Lower leg skin (tissue), 4 donors: ENCODE measurements around the gene NBPF11. TPM values are rescaled to one million over a fixed set of nuclear protein-coding genes. Genes with fewer than 3 reads are reported as not detected.
"Not testable (repeated sequence)": the region's sequence is repeated elsewhere in the genome, so short reads cannot be mapped to it uniquely, and the experiment has no call there.

Source experiments
- DNase-seq, 2 donors: peaks; one replicate each; pipeline ENCODE4 v3.0.0-alpha.2; 2019; ENCODE audit warnings: low spot score in 2 of 2
- H3K4me3 ChIP-seq: fragments of 200-600 bp; sonication (generic); 2 replicates; pipeline ENCODE4 v1.5.1; 2017; ENCODE audit warnings: mild to moderate bottlenecking, low read depth; ENCODE audit not compliant: poor library complexity, severe bottlenecking
- WGBS, 2 donors: methylation state at CpG; one replicate each; pipeline ENCODE4 v1.1.5; 2018; 5-methylcytosine and 5-hydroxymethylcytosine counted together
- intact Hi-C: fragments of 100-400 bp; cut with DNase I; formaldehyde crosslinking; loops from one replicate; pipeline ENCODE4 v1.15.0; 2023; ENCODE audit warnings: low total_unique reads
- total RNA-seq, 4 donors: library from RNA; depleted of rRNA; stranded (reverse); fragments of >200 nt; gene quantifications; one replicate each; pipeline ENCODE4 v1.1.0, GENCODE V29; 2016

The NBPF11 gene
- total RNA-seq, 4 donors from 2014 or later: 5.8 to 16.6 (median 10.6) TPM

DNA sequence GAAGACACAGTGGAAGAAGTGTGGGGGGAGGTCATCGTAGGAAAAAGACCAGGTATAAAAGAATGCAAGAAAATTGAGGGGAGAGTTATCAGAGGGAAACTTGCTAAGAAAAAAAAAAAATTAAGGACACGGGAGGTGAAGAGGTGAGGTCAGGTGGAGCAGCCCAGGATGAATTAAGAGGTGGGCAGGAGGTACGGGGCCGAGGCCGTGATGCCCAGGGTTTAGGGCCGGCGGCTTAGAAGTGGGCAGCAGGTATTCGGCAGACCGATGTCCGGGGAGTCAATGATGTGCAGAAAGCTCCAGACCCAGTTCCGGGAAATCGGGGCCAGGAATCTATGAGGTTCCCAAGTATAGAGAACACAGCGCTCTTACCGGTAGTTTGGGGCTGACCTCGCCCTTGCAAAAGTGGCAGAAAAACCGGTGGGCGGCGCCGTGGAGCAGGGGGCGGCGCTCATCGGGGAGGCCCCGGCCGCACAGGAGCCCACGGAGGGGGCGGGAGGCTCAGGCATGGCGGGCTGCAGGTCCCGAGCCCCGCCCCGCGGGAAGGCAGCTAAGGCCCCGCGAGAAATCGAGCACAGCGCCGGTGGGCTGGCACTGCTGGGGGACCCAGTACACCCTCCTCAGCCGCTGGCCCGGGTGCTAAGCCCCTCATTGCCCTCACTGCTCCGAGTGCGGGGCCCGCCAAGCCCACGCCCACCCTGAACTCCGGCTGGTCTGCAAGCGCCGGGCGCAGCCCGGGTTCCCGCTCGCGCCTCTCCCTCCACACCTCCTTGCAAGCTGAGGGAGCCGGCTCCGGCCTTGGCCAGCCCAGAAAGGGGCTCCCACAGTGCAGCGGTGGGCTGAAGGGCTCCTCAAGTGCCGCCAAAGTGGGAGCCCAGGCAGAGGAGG is 73.2 kb downstream of the NBPF11 start:
- intact Hi-C loops, H3K4me3 ChIP-seq, DNase-seq: not testable (repeated sequence)
- WGBS, 2 donors: 40% methylated on average over 1 of the region's 54 CpGs; no CpG with 5 or more reads in 1 of the 2 donors

DNA sequence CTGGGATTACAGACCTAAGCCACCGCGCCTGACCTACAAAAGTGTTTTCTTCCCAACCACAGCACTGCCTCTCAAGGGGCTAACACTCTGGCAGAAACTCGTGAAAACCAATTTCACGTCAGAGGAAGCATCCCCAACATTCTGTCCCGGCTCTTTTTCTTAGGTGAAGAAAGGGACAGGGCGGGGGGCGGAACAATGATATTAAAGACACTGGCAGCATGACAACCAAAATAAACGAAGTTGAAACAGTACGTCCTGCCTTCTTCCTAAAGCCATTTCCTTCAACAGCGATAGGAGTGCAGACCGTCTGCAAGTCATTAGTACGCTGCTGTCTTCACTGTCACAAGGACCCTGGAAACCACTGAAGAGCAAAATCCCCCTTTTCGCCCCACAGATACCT is 74.0 kb downstream of the NBPF11 start:
- no CpG with 5 or more reads among the region's 13 CpGs for WGBS, 2 donors
- H3K4me3 ChIP-seq, DNase-seq, intact Hi-C loops: not testable (repeated sequence)

DNA sequence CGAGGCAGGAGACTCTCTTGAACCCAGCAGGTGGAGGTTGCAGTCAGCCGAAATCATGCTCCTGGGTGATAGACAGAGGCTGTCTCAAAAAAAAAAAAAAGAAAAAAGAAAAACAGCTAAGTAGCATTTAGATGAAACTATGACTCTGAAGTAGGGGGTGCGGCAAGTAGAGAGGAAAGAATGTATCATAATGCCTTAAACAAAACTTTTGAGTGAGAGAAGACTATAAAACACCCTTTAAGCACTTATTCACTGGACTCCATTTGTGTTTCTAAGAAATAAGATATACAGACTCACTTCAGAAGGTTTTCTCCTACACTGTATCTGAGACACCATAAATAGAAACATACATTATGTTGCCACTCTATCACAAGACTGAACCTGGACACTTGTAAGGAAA is 74.6 kb downstream of the NBPF11 start:
- H3K4me3 ChIP-seq, DNase-seq, intact Hi-C loops: not testable (repeated sequence)
- WGBS, 2 donors: no CpG with 5 or more reads among the region's 3 CpGs

DNA sequence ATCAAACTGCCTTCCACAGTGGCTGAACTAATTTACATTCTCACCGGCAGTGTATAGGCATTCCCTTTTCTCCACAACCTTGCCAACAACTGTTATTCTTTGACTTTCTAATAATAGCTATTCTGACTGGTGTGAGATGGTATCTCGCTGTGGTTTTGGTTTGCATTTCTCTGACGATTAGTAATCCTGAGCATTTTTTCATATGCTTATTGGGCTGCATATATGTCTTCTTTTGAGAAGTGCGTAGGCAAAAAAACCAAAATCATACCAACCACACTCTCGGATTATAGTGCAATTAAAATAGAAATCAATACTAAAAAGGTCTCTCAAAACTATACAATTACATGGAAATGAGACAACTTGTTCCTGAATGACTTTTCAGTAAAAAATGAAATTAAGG is 78.7 kb downstream of the NBPF11 start:
- DNase-seq: not testable (repeated sequence)
- no CpG with 5 or more reads among the region's 5 CpGs for WGBS, 2 donors

DNA sequence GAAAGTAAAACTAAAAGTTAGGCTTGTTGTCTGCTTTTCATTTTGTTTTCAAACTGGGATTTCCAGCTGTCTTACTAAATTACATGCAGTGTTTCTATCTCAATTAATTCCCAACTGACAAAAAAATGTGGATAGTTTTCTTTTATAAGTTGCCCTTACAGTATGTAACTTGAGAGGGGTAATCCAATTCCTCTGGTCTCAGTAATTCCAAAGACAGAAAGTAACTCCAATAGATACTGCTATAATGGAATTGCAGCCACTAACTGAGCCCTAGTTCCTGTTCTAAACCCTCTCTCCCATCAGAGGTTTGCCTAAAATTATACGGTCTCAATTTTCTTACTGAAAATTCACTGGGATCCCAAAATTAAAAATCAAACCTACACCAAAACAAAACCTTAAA is 83.5 kb downstream of the NBPF11 start:
- DNase-seq, intact Hi-C loops, H3K4me3 ChIP-seq: not testable (repeated sequence)
- WGBS, 2 donors: 80% methylated on average over 1 of the region's 1 CpG; no CpG with 5 or more reads in 1 of the 2 donors

More for the DNA sequence above, 78.7 kb downstream of the NBPF11 start:
- H3K4me3 ChIP-seq, intact Hi-C loops: not testable (repeated sequence)

DNA sequence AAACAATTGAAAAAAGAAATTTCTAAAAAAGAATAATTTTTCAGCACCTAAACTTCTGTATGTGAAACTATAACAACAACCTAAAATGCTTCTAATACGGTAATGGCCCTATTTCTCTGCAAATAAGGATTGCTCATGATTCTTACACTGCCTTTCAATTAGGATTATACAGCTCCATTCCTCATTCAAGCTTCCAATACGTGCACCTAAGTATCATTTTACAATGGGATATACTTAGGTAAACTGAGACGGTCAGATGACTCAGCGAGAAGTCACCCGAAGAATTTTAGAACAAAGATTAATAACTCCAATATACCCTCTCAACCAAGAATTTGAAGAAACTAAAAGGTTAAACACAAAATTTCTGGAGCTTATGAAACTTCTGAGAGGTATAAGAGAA is 83.9 kb downstream of the NBPF11 start:
- H3K4me3 ChIP-seq, DNase-seq, intact Hi-C loops: not testable (repeated sequence)
- WGBS, 2 donors: no CpG with 5 or more reads among the region's 5 CpGs

DNA sequence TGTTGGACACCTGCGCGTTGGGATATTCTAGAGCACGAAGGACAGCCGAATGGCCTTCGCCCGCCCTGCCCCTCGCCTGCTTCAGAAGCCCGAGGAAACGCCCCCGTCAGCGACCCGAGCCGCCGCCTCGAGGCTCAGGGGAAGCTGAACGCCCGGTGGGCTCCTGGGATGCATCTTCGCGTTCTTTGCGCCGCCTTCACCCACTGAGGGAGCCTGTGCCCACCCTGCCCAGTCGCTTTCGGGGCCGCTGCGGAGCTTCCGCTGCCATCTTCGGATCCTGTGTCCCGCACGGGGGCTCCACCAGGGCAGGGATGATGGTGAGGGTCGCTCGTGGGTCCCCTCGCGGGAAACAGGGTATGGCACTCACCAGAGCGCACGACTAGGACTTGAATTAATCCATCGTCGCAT is 91.8 kb downstream of the NBPF11 start:
- intact Hi-C loops, DNase-seq, H3K4me3 ChIP-seq: not testable (repeated sequence)
- WGBS, 2 donors: 0 to 2% methylated on average over 6 to 11 of the region's 37 CpGs

DNA sequence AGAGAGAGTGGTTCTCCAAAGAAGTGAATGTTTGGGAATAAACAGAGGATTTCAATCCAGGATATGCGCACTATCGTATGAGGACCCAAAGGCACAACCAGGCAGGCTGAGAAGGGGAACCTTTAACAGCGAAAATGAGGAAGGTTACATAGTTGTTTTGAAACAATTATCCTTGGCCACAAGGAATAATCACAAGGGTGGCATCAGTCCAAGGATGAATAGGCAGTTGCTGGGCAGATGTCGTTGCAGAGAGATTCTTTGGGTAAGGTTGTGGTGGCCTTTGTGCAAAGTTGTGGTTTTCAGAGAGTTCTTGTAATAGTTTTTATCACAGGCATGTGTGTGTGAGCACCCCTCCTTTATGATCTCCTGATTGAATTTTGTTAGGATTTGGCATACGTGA is 94.7 kb downstream of the NBPF11 start:
- DNase-seq, H3K4me3 ChIP-seq, intact Hi-C loops: not testable (repeated sequence)
- 55 to 77% methylated on average over 4 to 5 of the region's 5 CpGs for WGBS, 2 donors

Other genes with a start within 250 kb of the NBPF11 start
- gene GJA8, start 249.5 kb downstream of the NBPF11 start, total RNA-seq: not detected
- 10 to 100 TPM; 14.0 to 26.5 (median 21.0) TPM for gene GPR89B, start 223.9 kb downstream of the NBPF11 start, total RNA-seq